Upper lobe of left lung (tissue), 6 donors: ENCODE measurements around the gene GPSM1. TPM values are rescaled to one million over a fixed set of nuclear protein-coding genes. Genes with fewer than 3 reads are reported as not detected.

ENCODE experiments used
- ATAC-seq, 2 donors: fragments of 200-7000 bp; cut with Tn5 transposase; one replicate each; pipeline ENCODE4 v1.9.1; 2022; ENCODE audit warnings: mild to moderate bottlenecking in 2 of 2, moderate library complexity in 2 of 2; ENCODE audit not compliant: low FRiP score in 2 of 2
- DNase-seq, 2 donors: peaks; one replicate each; pipeline ENCODE4 v3.0.0-alpha.2; 2019 to 2020
- H3K27ac ChIP-seq, 4 donors: fragments of 200-600 bp; sonication (generic); one replicate each; pipeline ENCODE4 v1.5.1; 2016 to 2019
- H3K27me3 ChIP-seq, 4 donors: fragments of 200-600 bp; sonication (generic); one replicate each; pipeline ENCODE4 v1.5.1; 2017 to 2019
- H3K36me3 ChIP-seq, 4 donors: fragments of 200-600 bp; sonication (generic); one replicate each; pipeline ENCODE4 v1.5.1; 2016 to 2019
- H3K4me1 ChIP-seq, 4 donors: fragments of 200-600 bp; sonication (generic); one replicate each; pipeline ENCODE4 v1.5.1; 2018 to 2019
- H3K4me3 ChIP-seq, 4 donors: fragments of 200-600 bp; sonication (generic); one replicate each; pipeline ENCODE4 v1.5.1; 2017 to 2019; ENCODE audit warnings: mild to moderate bottlenecking in 2 of 4, moderate library complexity in 1 of 4
- H3K9me3 ChIP-seq, 4 donors: fragments of 200-600 bp; sonication (generic); one replicate each; pipeline ENCODE4 v1.5.1; 2018 to 2019
- EP300 ChIP-seq, 4 donors: sonication (generic); formaldehyde crosslinking; IDR thresholded peaks; one replicate each; pipeline ENCODE4 v1.5.1; 2017; ENCODE audit warnings: antibody characterized with exemption in 4 of 4, control low read depth in 2 of 4
- POLR2A ChIP-seq, 4 donors: fragments of 450-650 bp; IDR thresholded peaks; one replicate each; pipeline ENCODE4 v1.5.1; 2016 to 2017; ENCODE audit warnings: antibody characterized with exemption in 4 of 4, mild to moderate bottlenecking in 2 of 4
- POLR2AphosphoS5 ChIP-seq, 2 donors: sonication (generic); formaldehyde crosslinking; IDR thresholded peaks; one replicate each; pipeline ENCODE4 v1.5.1; 2017; ENCODE audit warnings: antibody characterized with exemption in 2 of 2
- WGBS, 2 donors: methylation state at CpG; one replicate each; pipeline ENCODE4 v1.1.5; 2017 to 2018; 5-methylcytosine and 5-hydroxymethylcytosine counted together
- total RNA-seq, 6 donors: library from RNA; depleted of rRNA in 4 of 6; stranded (reverse); fragments of >200 nt in 4 of 6; gene quantifications; one replicate each; pipeline versions ENCODE4 v1.1.0 to v1.2.1, GENCODE V29; 2016 to 2021
- TF ChIP-seq, protein P1 (sequence below), 6 experiments: fragments of 450-650 bp in 4 of 6; fragments of 200-600 bp in 2 of 6; sonication (generic) in 2 of 6; IDR thresholded peaks; one replicate each; pipeline ENCODE4 v1.5.1; 2016 to 2019; ENCODE audit warnings: antibody characterized with exemption in 6 of 6
- donor health status: DM: no; HTN: no; CAD: no; lungs with moderate emphysema.
- donor health status: DM: no; HTN: yes; CAD: no; lungs with severe emphysema.

GPSM1 gene
- total RNA-seq, 6 donors from 2014 or later = 10.0 to 78.6 (median 24.2) TPM

- no peak for ATAC-seq
- peak in 1 of 2 donors; percentile 77 for DNase-seq
- H3K9me3 ChIP-seq = no peaks in the 10 kb centered on the region
- WGBS, 2 donors = 87% methylated on average over 3 to 21 of the region's 23 CpGs
- peaks cover 26 to 47% (median 29%) of the 10 kb centered on the region in 4 donors for H3K4me1 ChIP-seq
- TF ChIP-seq POLR2A (IDR thresholded peaks at IDR 0.05) (no peak), POLR2AphosphoS5 (IDR thresholded peaks at IDR 0.05) (no peak), EP300 (IDR thresholded peaks at IDR 0.05) (no peak)
- TF ChIP-seq, protein P1, sequence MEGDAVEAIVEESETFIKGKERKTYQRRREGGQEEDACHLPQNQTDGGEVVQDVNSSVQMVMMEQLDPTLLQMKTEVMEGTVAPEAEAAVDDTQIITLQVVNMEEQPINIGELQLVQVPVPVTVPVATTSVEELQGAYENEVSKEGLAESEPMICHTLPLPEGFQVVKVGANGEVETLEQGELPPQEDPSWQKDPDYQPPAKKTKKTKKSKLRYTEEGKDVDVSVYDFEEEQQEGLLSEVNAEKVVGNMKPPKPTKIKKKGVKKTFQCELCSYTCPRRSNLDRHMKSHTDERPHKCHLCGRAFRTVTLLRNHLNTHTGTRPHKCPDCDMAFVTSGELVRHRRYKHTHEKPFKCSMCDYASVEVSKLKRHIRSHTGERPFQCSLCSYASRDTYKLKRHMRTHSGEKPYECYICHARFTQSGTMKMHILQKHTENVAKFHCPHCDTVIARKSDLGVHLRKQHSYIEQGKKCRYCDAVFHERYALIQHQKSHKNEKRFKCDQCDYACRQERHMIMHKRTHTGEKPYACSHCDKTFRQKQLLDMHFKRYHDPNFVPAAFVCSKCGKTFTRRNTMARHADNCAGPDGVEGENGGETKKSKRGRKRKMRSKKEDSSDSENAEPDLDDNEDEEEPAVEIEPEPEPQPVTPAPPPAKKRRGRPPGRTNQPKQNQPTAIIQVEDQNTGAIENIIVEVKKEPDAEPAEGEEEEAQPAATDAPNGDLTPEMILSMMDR (IDR thresholded peaks at IDR 0.05) = no peak
- peak overlapping the region in 3 of 4 donors; percentile 64 to 68 (median 67) for H3K4me3 ChIP-seq
- H3K27me3 ChIP-seq = no peaks in the 10 kb centered on the region
- H3K36me3 ChIP-seq = no peaks in the 10 kb centered on the region
- H3K27ac ChIP-seq = peak overlapping the region; percentile 70 to 88 (median 86)
Measured at GRCh38 chr9:136329636-136330405, 2.5 kb downstream of the GPSM1 start.

- H3K9me3 ChIP-seq = no peaks in the 10 kb centered on the region
- no peaks in the 10 kb centered on the region for H3K27me3 ChIP-seq
- no peak for ATAC-seq
- peak overlapping the region in 1 of 4 donors; percentile 64 for H3K4me3 ChIP-seq
- H3K4me1 ChIP-seq = peaks cover 24 to 47% (median 25%) of the 10 kb centered on the region in 4 donors
- WGBS, 2 donors = 90 to 93% methylated on average over 6 to 14 of the region's 14 CpGs
- H3K36me3 ChIP-seq = peaks cover 0 to 6% (median 0%) of the 10 kb centered on the region in 4 donors
- H3K27ac ChIP-seq = peak overlapping the region in 3 of 4 donors; percentile 23 to 88 (median 37)
- no peak for DNase-seq
- TF ChIP-seq EP300 (IDR thresholded peaks at IDR 0.05) = no peak
- no peak for TF ChIP-seq POLR2A (IDR thresholded peaks at IDR 0.05)
- no peak for TF ChIP-seq POLR2AphosphoS5 (IDR thresholded peaks at IDR 0.05)
- TF ChIP-seq, protein P1 (IDR thresholded peaks at IDR 0.05) = no peak
Measured at GRCh38 chr9:136330406-136330990, 3.2 kb downstream of the GPSM1 start.

GRCh38 chr9:136331030-136331429, 3.7 kb downstream of the GPSM1 start:
- no peak for ATAC-seq
- WGBS, 2 donors = 93% methylated on average over 5 to 12 of the region's 15 CpGs
- peaks cover 21 to 42% (median 25%) of the 10 kb centered on the region in 4 donors for H3K4me1 ChIP-seq
- H3K27me3 ChIP-seq = no peaks in the 10 kb centered on the region
- no peaks in the 10 kb centered on the region for H3K9me3 ChIP-seq
- peaks cover 0 to 10% (median 2%) of the 10 kb centered on the region in 4 donors for H3K36me3 ChIP-seq
- no peak overlapping the region for H3K4me3 ChIP-seq
- no peak for TF ChIP-seq POLR2AphosphoS5 (IDR thresholded peaks at IDR 0.05)
- TF ChIP-seq POLR2A (IDR thresholded peaks at IDR 0.05) = no peak
- TF ChIP-seq EP300 (IDR thresholded peaks at IDR 0.05) = no peak
- TF ChIP-seq, protein P1 (IDR thresholded peaks at IDR 0.05) = no peak
- peak in 1 of 2 donors; percentile 67 for DNase-seq
- peak overlapping the region in 3 of 4 donors; percentile 23 to 88 (median 28) for H3K27ac ChIP-seq

DNA sequence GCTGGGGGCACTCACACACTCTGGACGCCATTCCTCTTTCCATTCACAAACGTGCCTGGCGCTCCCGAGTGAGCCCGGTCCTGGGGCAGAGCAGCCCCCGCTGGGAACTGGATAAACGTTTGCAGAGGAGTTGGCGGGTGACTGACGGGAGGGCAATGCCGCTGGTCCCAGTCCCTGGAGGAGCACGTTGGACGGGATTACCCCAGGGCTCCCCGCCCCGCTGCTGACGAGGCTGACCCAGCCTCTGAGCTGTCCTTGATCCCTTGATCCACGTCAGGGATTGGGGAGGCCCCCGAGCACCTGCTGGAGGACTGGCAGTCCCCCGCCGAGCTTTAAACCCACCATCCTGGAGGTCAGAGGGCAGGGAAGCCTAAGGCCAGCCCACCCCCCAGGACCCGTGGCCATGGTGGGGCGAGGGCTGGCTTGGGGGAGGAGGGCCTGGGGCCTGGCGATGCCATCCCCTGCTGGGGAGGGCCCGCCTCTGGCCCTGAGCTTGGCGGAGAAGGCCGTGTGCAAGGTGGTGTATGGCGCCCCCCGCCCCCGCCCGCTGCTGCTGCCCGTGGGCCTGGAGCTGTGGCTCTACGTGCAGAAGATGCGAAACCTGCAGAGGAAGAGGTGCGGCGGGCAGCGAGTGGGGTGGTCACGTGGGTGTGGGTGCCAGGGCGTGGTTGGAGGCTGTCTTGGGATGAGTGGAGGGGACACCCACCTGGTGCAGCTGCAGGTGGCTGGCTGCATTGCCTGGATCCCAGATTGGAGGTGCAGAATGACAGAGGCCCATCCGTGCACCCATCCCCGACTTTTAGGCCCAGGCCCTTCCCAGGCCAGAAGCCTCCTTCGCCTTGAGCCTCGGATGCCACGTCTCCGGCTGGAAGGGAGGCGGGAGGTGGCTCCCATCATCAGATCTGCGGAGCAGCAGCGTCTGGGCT, 4.5 kb downstream of the GPSM1 start:
- TF ChIP-seq EP300 (IDR thresholded peaks at IDR 0.05) = no peak
- no peak for TF ChIP-seq POLR2A (IDR thresholded peaks at IDR 0.05)
- TF ChIP-seq, protein P1 (IDR thresholded peaks at IDR 0.05) = no peak
- TF ChIP-seq POLR2AphosphoS5 (IDR thresholded peaks at IDR 0.05) = no peak
- H3K36me3 ChIP-seq = peaks cover 0 to 10% (median 5%) of the 10 kb centered on the region in 4 donors

More for the DNA sequence above, 4.5 kb downstream of the GPSM1 start:
- ATAC-seq = no peak
- H3K9me3 ChIP-seq = no peaks in the 10 kb centered on the region
- 75 to 81% methylated on average over 20 to 45 of the region's 46 CpGs for WGBS, 2 donors
- H3K27ac ChIP-seq = peak overlapping the region in 2 of 4 donors; percentile 28 to 88
- no peaks in the 10 kb centered on the region for H3K27me3 ChIP-seq
- no peak overlapping the region for H3K4me3 ChIP-seq
- H3K4me1 ChIP-seq = peaks cover 16 to 34% (median 17%) of the 10 kb centered on the region in 4 donors
- peak in 1 of 2 donors; percentile 84 for DNase-seq
